K562 (cell line): ENCODE measurements around the gene HCCS. TPM values are rescaled to one million over a fixed set of nuclear protein-coding genes. Genes with fewer than 3 reads are reported as not detected.

Experiments
- ATAC-seq: fragments of 200-7000 bp; cut with Tn5 transposase; 3 replicates; pipeline ENCODE4 v1.9.1; 2020; ENCODE audit warnings: moderate library complexity
- BruUV-seq: library from RNA; stranded (reverse); fragments of 400-500 nt; replicated peaks from 2 replicates; lab custom pipeline; 2021; lab: Mats Ljungman, UMichigan
- CTCF ChIA-PET: fragments of 300-600 bp; formaldehyde crosslinking; extraction: SDS; loops from one replicate; lab custom pipeline; 2021; ENCODE audit warnings: low intra/inter-chr PET ratio; lab: Yijun Ruan, JAX
- POLR2A ChIA-PET: fragments of 300-600, 350-650 bp; sonication (Branson Sonifier 250); formaldehyde crosslinking; extraction: SDS; loops from one replicate; lab custom pipeline; 2021; ENCODE audit warnings: antibody characterized with exemption, inconsistent platforms; lab: Yijun Ruan, JAX
- DNase-seq, 4 experiments: peaks; one replicate each; pipeline versions ENCODE4 v3.0.0 to v3.0.0-alpha.2; 2011 to 2018; ENCODE audit warnings: low spot score in 3 of 4, mixed read lengths in 3 of 4; ENCODE audit errors: extremely low read depth in 1 of 4
- FAIRE-seq: peaks from 2 replicates; lab custom pipeline; 2011; peaks lifted over from hg19 to GRCh38; lab: Jason Lieb, UNC
- H2AFZ ChIP-seq: 2 replicates; pipeline ENCODE4 v1.6.0; 2011; ENCODE audit warnings: low read depth, low read length, control low read depth, inconsistent platforms
- H3K27ac ChIP-seq: fragments of 200-600 bp; 3 replicates; pipeline ENCODE4 v1.8.0; 2011; ENCODE audit warnings: low read depth, mild to moderate bottlenecking, control low read depth, inconsistent platforms, low read length, moderate library complexity, mixed read lengths; ENCODE audit errors: extremely low read depth
- H3K27me3 ChIP-seq, 2 experiments: fragments of 300-600 bp in 1 of 2; 2 replicates in 1 of 2; 3 replicates in 1 of 2; pipeline versions ENCODE4 v1.6.0 to v1.8.0; 2011; ENCODE audit warnings: inconsistent platforms in 2 of 2, low read length in 2 of 2, mild to moderate bottlenecking in 1 of 2, mixed read lengths in 1 of 2, moderate library complexity in 1 of 2; ENCODE audit not compliant: control insufficient read depth in 2 of 2, insufficient read depth in 2 of 2
- H3K36me3 ChIP-seq: fragments of 300-600 bp; 3 replicates; pipeline ENCODE4 v1.8.0; 2011; ENCODE audit warnings: mild to moderate bottlenecking, low read length, inconsistent platforms; ENCODE audit not compliant: control insufficient read depth, insufficient read depth
- H3K4me1 ChIP-seq, 2 experiments: fragments of 200-600 bp in 1 of 2; replicated peaks in 1 of 2; 2 replicates in 1 of 2; 3 replicates in 1 of 2; pipeline versions ENCODE4 v1.5.1 to v1.8.0; 2011; ENCODE audit warnings: inconsistent platforms in 2 of 2, low read length in 2 of 2, mild to moderate bottlenecking in 1 of 2, mixed read lengths in 1 of 2, moderate library complexity in 1 of 2; ENCODE audit not compliant: control insufficient read depth in 2 of 2, insufficient read depth in 2 of 2
- H3K4me2 ChIP-seq: 2 replicates; pipeline ENCODE4 v1.6.1; 2011; ENCODE audit warnings: low read length, control low read depth, inconsistent platforms, mixed read lengths; ENCODE audit not compliant: insufficient read depth
- H3K4me3 ChIP-seq: fragments of 200-600 bp; sonication (generic), shearing (Covaris generic); 2 replicates; pipeline ENCODE4 v1.5.1; 2016; ENCODE audit warnings: control low read depth, inconsistent platforms
- H3K79me2 ChIP-seq: fragments of 200-600 bp; 3 replicates; pipeline ENCODE4 v1.8.0; 2011; ENCODE audit warnings: low read length, inconsistent platforms; ENCODE audit not compliant: control insufficient read depth, insufficient read depth
- H3K9ac ChIP-seq, 2 experiments: 2 replicates each; pipeline versions ENCODE4 v1.6.0 to v1.6.1; 2011; ENCODE audit warnings: low read depth in 2 of 2, low read length in 2 of 2, control low read depth in 1 of 2, inconsistent platforms in 1 of 2, mild to moderate bottlenecking in 1 of 2, mixed read lengths in 1 of 2; ENCODE audit not compliant: insufficient read depth in 1 of 2
- H3K9me1 ChIP-seq: one replicate; pipeline ENCODE4 v1.6.0; 2011; ENCODE audit warnings: inconsistent platforms, mild to moderate bottlenecking, low read length, moderate library complexity; ENCODE audit not compliant: control insufficient read depth, insufficient read depth
- H3K9me3 ChIP-seq: replicated peaks from 2 replicates; pipeline ENCODE4 v1.5.1; 2011; ENCODE audit warnings: low read depth, low read length, inconsistent platforms; ENCODE audit not compliant: control insufficient read depth, insufficient read depth
- H4K20me1 ChIP-seq: replicated peaks from 2 replicates; pipeline ENCODE4 v1.6.1; 2011; ENCODE audit warnings: low read length, inconsistent platforms, mixed read lengths; ENCODE audit not compliant: control insufficient read depth, insufficient read depth
- ELF2 ChIP-seq: fragments of 250-450 bp; sonication (Bioruptor Pico); IDR thresholded peaks from 2 replicates; pipeline ENCODE4 v1.5.0; 2021; ENCODE audit warnings: mild to moderate bottlenecking
- ERF ChIP-seq: fragments of 450-650 bp; formaldehyde crosslinking; IDR thresholded peaks from 2 replicates; pipeline ENCODE4 v1.4.0; 2020; ENCODE audit warnings: mild to moderate bottlenecking, mixed read lengths
- GABPB1 ChIP-seq: sonication (generic); formaldehyde crosslinking; IDR thresholded peaks from 2 replicates; pipeline ENCODE4 v1.8.0; 2022; ENCODE audit warnings: mild to moderate bottlenecking, missing genetic modification reagents
- HDAC2 ChIP-seq: fragments of 450-650 bp; IDR thresholded peaks from 2 replicates; pipeline ENCODE4 v1.6.1; 2016; ENCODE audit warnings: mild to moderate bottlenecking
- IRF9 ChIP-seq: fragments of 450-650 bp; IDR thresholded peaks from 2 replicates; pipeline ENCODE4 v1.6.1; 2016; ENCODE audit warnings: missing biosample characterization, missing genetic modification characterization
- NFE2L1 ChIP-seq: fragments of 450-650 bp; IDR thresholded peaks from 2 replicates; pipeline ENCODE4 v1.6.1; 2016; ENCODE audit warnings: missing genetic modification characterization, low read depth, mild to moderate bottlenecking, missing compliant biosample characterization, moderate library complexity, borderline replicate concordance
- NKRF ChIP-seq: fragments of 450-650 bp; IDR thresholded peaks from 2 replicates; pipeline ENCODE4 v1.6.1; 2016; ENCODE audit warnings: borderline replicate concordance
- POLR2B ChIP-seq: fragments of 450-650 bp; IDR thresholded peaks from 2 replicates; pipeline ENCODE4 v1.6.1; 2018; ENCODE audit warnings: low read depth; ENCODE audit not compliant: partially characterized antibody
- PTBP1 ChIP-seq: fragments of 200-400 bp; formaldehyde crosslinking; IDR thresholded peaks from 2 replicates; pipeline ENCODE4 v1.6.1; 2017; ENCODE audit warnings: low read depth, low read length
- SMC3 ChIP-seq: conservative IDR thresholded peaks from 2 replicates; pipeline ENCODE4 v1.6.1; 2011; ENCODE audit warnings: low read depth, low read length, improper control_type of control experiment; ENCODE audit not compliant: insufficient read depth
- SRSF9 ChIP-seq: fragments of 200-400 bp; formaldehyde crosslinking; IDR thresholded peaks from 2 replicates; pipeline ENCODE4 v1.6.1; 2017; ENCODE audit warnings: low read depth, low read length, borderline replicate concordance
- TAF1 ChIP-seq: IDR thresholded peaks from 2 replicates; pipeline ENCODE4 v1.6.1; 2011; ENCODE audit warnings: mild to moderate bottlenecking, low read length, moderate library complexity; ENCODE audit not compliant: insufficient read depth, control insufficient read depth, severe bottlenecking; ENCODE audit errors: extremely low read depth
- ZFP1 ChIP-seq: fragments of 450-650 bp; formaldehyde crosslinking; IDR thresholded peaks from 2 replicates; pipeline ENCODE4 v1.4.0; 2020; ENCODE audit warnings: mild to moderate bottlenecking, mixed read lengths
- ZNF134 ChIP-seq: fragments of 250-450 bp; sonication (Bioruptor Pico); conservative IDR thresholded peaks from 2 replicates; pipeline ENCODE4 v1.4.0; 2020
- ZNF77 ChIP-seq: fragments of 250-450 bp; sonication (Bioruptor Pico); IDR thresholded peaks from 2 replicates; pipeline ENCODE4 v1.5.0; 2020
- ZNF785 ChIP-seq: fragments of 250-450 bp; sonication (Bioruptor Pico); IDR thresholded peaks from 2 replicates; pipeline ENCODE4 v1.4.0; 2020; ENCODE audit warnings: mild to moderate bottlenecking
- ZSCAN29 ChIP-seq: fragments of 450-650 bp; IDR thresholded peaks from 2 replicates; pipeline ENCODE4 v1.6.1; 2017
- WGBS: fragments of 100-300 bp; shearing (Covaris generic); methylation state at CpG from one replicate; pipeline ENCODE4 v1.1.6; 2016; ENCODE audit warnings: low coverage, mixed read lengths; ENCODE audit not compliant: insufficient coverage; ENCODE audit errors: missing lambda C conversion rate; 5-methylcytosine and 5-hydroxymethylcytosine counted together
- in situ Hi-C: fragments of 300-500 bp; cut with MboI; formaldehyde crosslinking; loops from 4 replicates; pipeline ENCODE4 v1.15.0; 2018; ENCODE audit warnings: inconsistent platforms, mixed read lengths
- intact Hi-C: fragments of 100-400 bp; cut with micrococcal nuclease; formaldehyde crosslinking; loops from 2 replicates; pipeline ENCODE4 v1.14.2; 2022
- polyA plus RNA-seq, 8 experiments: library from polyadenylated mRNA; depleted of rRNA in 4 of 8; stranded (reverse) in 5 of 8; unstranded in 3 of 8; fragments of >200 nt; fragmentation: Nextera tagmentation in 2 of 8; fragmentation: Illumina TruSeq in 1 of 8; extraction: Ambion mirVana in 2 of 8; extraction: Trizol in 1 of 8; gene quantifications; 2 replicates each; pipeline versions ENCODE4 v1.2.1 to v1.2.3, GENCODE V29; 2011 to 2014; ENCODE audit warnings: inconsistent platforms in 1 of 8, missing spikeins in 1 of 8
- total RNA-seq, 7 experiments: library from RNA; depleted of rRNA in 6 of 7; stranded (reverse); fragments of >200 nt in 6 of 7; fragmentation: Illumina TruSeq in 2 of 7; extraction: Trizol in 2 of 7; gene quantifications; 2 replicates each; pipeline versions ENCODE4 v1.2.1 to v1.2.3, GENCODE V29; 2011 to 2021; ENCODE audit warnings: low replicate concordance in 1 of 7

HCCS gene
- total and polyA plus RNA-seq, 9 of the 15 experiments (the other 6 are each of a cell fraction or from before 2014, with no cell fraction given), result 22.9 to 81.5 (median 66.9) TPM

- ATAC-seq, result no peak
- Histone ChIP-seq H3K4me2 (no peak overlapping the region), H3K27me3 (no peaks in the 10 kb centered on the region), H3K9ac (no peak overlapping the region), H3K9me1 (no peaks in the 10 kb centered on the region), H3K79me2 (no peaks in the 10 kb centered on the region), H3K4me3 (no peak overlapping the region), H4K20me1 (no peaks in the 10 kb centered on the region), H3K27ac (no peak overlapping the region), H2AFZ (no peak overlapping the region), H3K9me3 (no peaks in the 10 kb centered on the region), H3K4me1 (no peaks in the 10 kb centered on the region), H3K36me3 (no peaks in the 10 kb centered on the region)
- ChIA-PET POLR2A (no interaction called here), CTCF (no interaction called here)
- no peak for FAIRE-seq
- TF ChIP-seq ELF2 (CRISPR knock-in tag) (no peak), ZNF785 (CRISPR knock-in tag) (no peak), NFE2L1 (no peak), ZNF77 (CRISPR knock-in tag) (no peak), ERF (CRISPR knock-in tag) (no peak), ZNF134 (CRISPR knock-in tag) (no peak), TAF1 (no peak), NKRF (no peak), SMC3 (no peak), PTBP1 (no peak), SRSF9 (no peak), POLR2B (no peak), IRF9 (no peak), ZFP1 (CRISPR knock-in tag) (no peak), ZSCAN29 (no peak), HDAC2 (no peak), GABPB1 (CRISPR knock-in tag) (no peak)
- BruUV-seq, result no TSS peak
- in situ Hi-C loops (no loop called here), intact Hi-C loops (no loop called here)
- 19% methylated on average over 4 of the region's 4 CpGs for WGBS
- DNase-seq, result no peak
These were observed 30.3 kb upstream of the HCCS start for GRCh38 chrX:11080741-11081305.
